SK-N-SH (cell line): ENCODE data around the gene CCNY. TPM values are rescaled to one million over a fixed set of nuclear protein-coding genes. Genes with fewer than 3 reads are reported as not detected.

Source experiments
- CTCF ChIA-PET: fragments of 300-600, 350-600 bp; formaldehyde crosslinking; extraction: SDS; loops from one replicate; lab custom pipeline; 2021; lab: Yijun Ruan, JAX
- POLR2A ChIA-PET: fragments of 350-600 bp; sonication (Branson Sonifier 250); formaldehyde crosslinking; extraction: SDS; loops from one replicate; lab custom pipeline; 2020; ENCODE audit warnings: antibody characterized with exemption, inconsistent platforms; lab: Yijun Ruan, JAX
- DNase-seq: peaks from one replicate; pipeline ENCODE4 v3.0.0; 2012
- H2AFZ ChIP-seq: fragments of 200-600 bp; sonication (generic); 2 replicates; pipeline ENCODE4 v1.8.1; 2016; ENCODE audit warnings: antibody characterized with exemption, mild to moderate bottlenecking, low read depth
- H3F3A ChIP-seq: fragments of 200-600 bp; sonication (generic); replicated peaks from 2 replicates; pipeline ENCODE3; 2016; ENCODE audit warnings: antibody characterized with exemption, mild to moderate bottlenecking; ENCODE audit not compliant: insufficient read depth
- H3K27ac ChIP-seq, 2 experiments: fragments of 200-500 bp in 1 of 2; fragments of 200-600 bp in 1 of 2; sonication (Bioruptor generic) in 1 of 2; sonication (generic), shearing (Covaris generic) in 1 of 2; 2 replicates each; pipeline versions ENCODE4 v1.5.1 to v1.6.1; 2014 to 2016; ENCODE audit warnings: low read depth in 2 of 2, inconsistent platforms in 1 of 2, low read length in 1 of 2, mild to moderate bottlenecking in 1 of 2, mixed read lengths in 1 of 2
- H3K27me3 ChIP-seq: fragments of 200-600 bp; sonication (generic), shearing (Covaris generic); 2 replicates; pipeline ENCODE4 v1.6.1; 2016; ENCODE audit warnings: mixed run types; ENCODE audit not compliant: insufficient read depth
- H3K36me3 ChIP-seq, 2 experiments: fragments of 200-500 bp in 1 of 2; fragments of 200-600 bp in 1 of 2; sonication (Bioruptor generic) in 1 of 2; sonication (generic) in 1 of 2; replicated peaks in 1 of 2; 2 replicates each; pipeline versions ENCODE3 to v1.5.1; 2014 to 2016; ENCODE audit warnings: low read length in 1 of 2, mild to moderate bottlenecking in 1 of 2; ENCODE audit not compliant: insufficient read depth in 2 of 2, control insufficient read depth in 1 of 2
- H3K4me1 ChIP-seq, 2 experiments: fragments of 200-500 bp in 1 of 2; fragments of 200-600 bp in 1 of 2; sonication (Bioruptor generic) in 1 of 2; sonication (generic), shearing (Covaris generic) in 1 of 2; 2 replicates each; pipeline versions ENCODE4 v1.5.1 to v1.6.1; 2014 to 2016; ENCODE audit warnings: low read depth in 1 of 2, low read length in 1 of 2, mixed run types in 1 of 2; ENCODE audit not compliant: insufficient read depth in 2 of 2, control insufficient read depth in 1 of 2
- H3K4me2 ChIP-seq: fragments of 200-600 bp; sonication (generic), shearing (Covaris generic); 2 replicates; pipeline ENCODE4 v1.6.1; 2017; ENCODE audit warnings: mixed run types
- H3K4me3 ChIP-seq, 2 experiments: fragments of 200-500 bp in 1 of 2; fragments of 200-600 bp in 1 of 2; sonication (Bioruptor generic) in 1 of 2; sonication (generic), shearing (Covaris generic) in 1 of 2; 2 replicates each; pipeline versions ENCODE4 v1.5.1 to v1.8.1; 2014 to 2016; ENCODE audit warnings: low read depth in 2 of 2, inconsistent platforms in 1 of 2, low read length in 1 of 2, mild to moderate bottlenecking in 1 of 2, mixed read lengths in 1 of 2, moderate library complexity in 1 of 2
- H3K79me2 ChIP-seq: fragments of 200-600 bp; sonication (generic); 2 replicates; pipeline ENCODE4 v1.8.1; 2017; ENCODE audit warnings: mild to moderate bottlenecking; ENCODE audit not compliant: insufficient read depth
- H3K9ac ChIP-seq: fragments of 200-600 bp; sonication (generic); 2 replicates; pipeline ENCODE4 v1.6.1; 2017; ENCODE audit warnings: mixed run types
- H3K9me2 ChIP-seq: fragments of 200-600 bp; sonication (generic); 2 replicates; pipeline ENCODE4 v1.6.1; 2017; ENCODE audit warnings: mixed run types
- H3K9me3 ChIP-seq: fragments of 200-600 bp; sonication (generic); 2 replicates; pipeline ENCODE4 v1.6.1; 2017; ENCODE audit warnings: mixed run types, mild to moderate bottlenecking, moderate library complexity
- H4K20me1 ChIP-seq: fragments of 200-600 bp; sonication (generic); 2 replicates; pipeline ENCODE4 v1.6.1; 2017; ENCODE audit warnings: mild to moderate bottlenecking, mixed run types; ENCODE audit not compliant: insufficient read depth
- CHD2 ChIP-seq: fragments of 150-350 bp; IDR thresholded peaks from 2 replicates; pipeline ENCODE4 v1.6.1; 2018; ENCODE audit warnings: low read length; ENCODE audit not compliant: partially characterized antibody
- EP300 ChIP-seq, 2 experiments: IDR thresholded peaks; 2 replicates each; pipeline versions ENCODE4 v1.4.0 to v1.6.1; 2012; ENCODE audit warnings: borderline replicate concordance in 1 of 2, low read depth in 1 of 2, low read length in 1 of 2
- FOXJ3 ChIP-seq: sonication (generic); formaldehyde crosslinking; IDR thresholded peaks from 2 replicates; pipeline ENCODE4 v1.5.1; 2020; ENCODE audit warnings: mild to moderate bottlenecking, missing genetic modification reagents
- FOXM1 ChIP-seq: IDR thresholded peaks from 2 replicates; pipeline ENCODE4 v1.4.0; 2012; ENCODE audit warnings: low read depth, mild to moderate bottlenecking
- GATA2 ChIP-seq: sonication (generic); formaldehyde crosslinking; IDR thresholded peaks from 2 replicates; pipeline ENCODE4 v1.5.0; 2020; ENCODE audit warnings: mild to moderate bottlenecking, missing genetic modification reagents
- IRF3 ChIP-seq: fragments of 150-350 bp; IDR thresholded peaks from 2 replicates; pipeline ENCODE4 v1.6.1; 2016; ENCODE audit warnings: mild to moderate bottlenecking, low read depth, low read length
- JUND ChIP-seq: IDR thresholded peaks from 2 replicates; pipeline ENCODE4 v1.4.0; 2012
- MEF2A ChIP-seq: IDR thresholded peaks from 2 replicates; pipeline ENCODE4 v1.4.0; 2012; ENCODE audit warnings: low read depth, borderline replicate concordance
- MXI1 ChIP-seq: IDR thresholded peaks from 2 replicates; pipeline ENCODE4 v1.6.1; 2012; ENCODE audit warnings: mild to moderate bottlenecking, low read depth, low read length, improper control_type of control experiment
- NFIC ChIP-seq: IDR thresholded peaks from 2 replicates; pipeline ENCODE4 v1.4.0; 2012; ENCODE audit warnings: borderline replicate concordance
- NRF1 ChIP-seq: IDR thresholded peaks from 2 replicates; pipeline ENCODE4 v1.6.1; 2012; ENCODE audit warnings: low read depth, mild to moderate bottlenecking, low read length
- RAD21 ChIP-seq: IDR thresholded peaks from 2 replicates; pipeline ENCODE4 v1.6.1; 2012; ENCODE audit warnings: mild to moderate bottlenecking, low read length
- RCOR1 ChIP-seq: fragments of 150-350 bp; IDR thresholded peaks from 2 replicates; pipeline ENCODE4 v1.6.1; 2017; ENCODE audit warnings: antibody characterized with exemption, low read length
- REST ChIP-seq: IDR thresholded peaks from 2 replicates; pipeline ENCODE4 v1.6.1; 2012; ENCODE audit warnings: mild to moderate bottlenecking, low read depth, low read length, moderate library complexity
- RFX5 ChIP-seq: IDR thresholded peaks from 2 replicates; pipeline ENCODE4 v1.6.1; 2012; ENCODE audit warnings: mild to moderate bottlenecking, improper control_type of control experiment, low read length
- RXRA ChIP-seq: IDR thresholded peaks from 2 replicates; pipeline ENCODE4 v1.4.0; 2012; ENCODE audit warnings: low read depth, mild to moderate bottlenecking, borderline replicate concordance
- SMC3 ChIP-seq: IDR thresholded peaks from 2 replicates; pipeline ENCODE4 v1.6.1; 2012; ENCODE audit warnings: low read depth, low read length, improper control_type of control experiment
- TCF12 ChIP-seq: IDR thresholded peaks from 2 replicates; pipeline ENCODE4 v1.4.0; 2012
- TEAD4 ChIP-seq: IDR thresholded peaks from 2 replicates; pipeline ENCODE4 v1.4.0; 2012; ENCODE audit warnings: mild to moderate bottlenecking, borderline replicate concordance; ENCODE audit not compliant: insufficient read depth
- USF1 ChIP-seq: IDR thresholded peaks from 2 replicates; pipeline ENCODE4 v1.4.0; 2012; ENCODE audit warnings: low read depth, borderline replicate concordance
- YY1 ChIP-seq: IDR thresholded peaks from 2 replicates; pipeline ENCODE4 v1.4.0; 2012; ENCODE audit warnings: low read depth, mild to moderate bottlenecking
- WGBS: methylation state at CpG from one replicate; pipeline ENCODE4 v1.1.6; 2017; ENCODE audit warnings: low lambda C conversion rate; 5-methylcytosine and 5-hydroxymethylcytosine counted together
- polyA plus RNA-seq, 3 experiments: library from polyadenylated mRNA; depleted of rRNA; stranded (reverse); fragments of >200 nt; gene quantifications; 2 replicates each; pipeline ENCODE4 v1.2.3, GENCODE V29; 2012
- TF ChIP-seq, protein P1 (sequence below): IDR thresholded peaks from 2 replicates; pipeline ENCODE4; 2012
- TF ChIP-seq, protein P2 (sequence below): fragments of 200-600 bp; sonication (generic); IDR thresholded peaks from 2 replicates; pipeline ENCODE4 v1.6.1; 2017; ENCODE audit warnings: antibody characterized with exemption, mild to moderate bottlenecking, moderate library complexity

The CCNY gene
- polyA plus RNA-seq, 1 of the 3 experiments (the other 2 are of a cell fraction) = 29.4 TPM

DNA sequence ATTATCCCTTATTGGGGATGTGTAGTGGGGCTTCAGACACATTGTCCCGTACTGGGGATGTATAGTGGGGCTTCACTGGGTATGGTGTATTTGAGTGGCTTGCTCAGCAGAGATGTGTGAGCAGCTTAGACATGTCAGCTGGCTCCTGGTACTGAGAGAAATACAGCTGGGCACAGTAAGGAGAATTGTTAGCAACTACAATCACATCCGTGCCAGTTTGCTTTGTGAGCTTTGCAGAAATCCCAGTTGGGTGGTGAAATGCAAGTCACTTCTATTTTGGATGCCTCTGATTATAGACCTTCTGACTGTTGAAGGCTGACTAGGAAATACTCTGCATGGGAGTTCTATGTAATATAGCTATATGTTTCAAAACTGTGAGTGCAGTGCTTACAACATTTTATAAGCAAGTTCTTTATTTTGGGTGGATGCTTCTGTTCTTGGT is 10.8 kb downstream of the CCNY start (continued):
- no peak for TF ChIP-seq REST
- no peak for TF ChIP-seq EP300 (IDR thresholded peaks at IDR 0.05; ENCODE audit: borderline replicate concordance in 1 of 2, low read depth in 1 of 2, low read length in 1 of 2)
- TF ChIP-seq TEAD4 = no peak
- no peak for TF ChIP-seq TCF12
- TF ChIP-seq RFX5 = no peak
- TF ChIP-seq RCOR1 = no peak
- TF ChIP-seq, all 33 proteins: peak for 0

- DNase-seq = no peak
- 89% methylated on average over 9 of the region's 13 CpGs for WGBS
- no peak overlapping the region for H2AFZ ChIP-seq
- H3K9ac ChIP-seq = no peak overlapping the region
- no peak overlapping the region; a peak in 1 of 4 replicates for H3K27ac ChIP-seq
- no peak overlapping the region for H3K4me2 ChIP-seq
- no peaks in the 10 kb centered on the region for H3K27me3 ChIP-seq
- H4K20me1 ChIP-seq = peaks cover 97% of the 10 kb centered on the region
- H3K9me2 ChIP-seq = no peaks in the 10 kb centered on the region
- H3K4me1 ChIP-seq = peaks cover 14 to 28% of the 10 kb centered on the region in 2 experiments; a peak in 3 of 4 replicates
- no peaks in the 10 kb centered on the region for H3F3A ChIP-seq
- no peak overlapping the region for H3K4me3 ChIP-seq
- no peaks in the 10 kb centered on the region for H3K9me3 ChIP-seq
- no peak for TF ChIP-seq FOXJ3 (CRISPR knock-in tag)
- TF ChIP-seq MXI1 = no peak
- no peak for TF ChIP-seq RFX5
- TF ChIP-seq, protein P1, sequence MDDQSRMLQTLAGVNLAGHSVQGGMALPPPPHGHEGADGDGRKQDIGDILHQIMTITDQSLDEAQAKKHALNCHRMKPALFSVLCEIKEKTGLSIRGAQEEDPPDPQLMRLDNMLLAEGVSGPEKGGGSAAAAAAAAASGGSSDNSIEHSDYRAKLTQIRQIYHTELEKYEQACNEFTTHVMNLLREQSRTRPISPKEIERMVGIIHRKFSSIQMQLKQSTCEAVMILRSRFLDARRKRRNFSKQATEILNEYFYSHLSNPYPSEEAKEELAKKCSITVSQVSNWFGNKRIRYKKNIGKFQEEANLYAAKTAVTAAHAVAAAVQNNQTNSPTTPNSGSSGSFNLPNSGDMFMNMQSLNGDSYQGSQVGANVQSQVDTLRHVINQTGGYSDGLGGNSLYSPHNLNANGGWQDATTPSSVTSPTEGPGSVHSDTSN = no peak
- no peak for TF ChIP-seq MEF2A
- TF ChIP-seq EP300 (IDR thresholded peaks at IDR 0.05; ENCODE audit: borderline replicate concordance in 1 of 2, low read depth in 1 of 2, low read length in 1 of 2) = no peak
- no peak for TF ChIP-seq USF1
- TF ChIP-seq RXRA = no peak
- TF ChIP-seq RAD21 = no peak
- TF ChIP-seq, protein P2, sequence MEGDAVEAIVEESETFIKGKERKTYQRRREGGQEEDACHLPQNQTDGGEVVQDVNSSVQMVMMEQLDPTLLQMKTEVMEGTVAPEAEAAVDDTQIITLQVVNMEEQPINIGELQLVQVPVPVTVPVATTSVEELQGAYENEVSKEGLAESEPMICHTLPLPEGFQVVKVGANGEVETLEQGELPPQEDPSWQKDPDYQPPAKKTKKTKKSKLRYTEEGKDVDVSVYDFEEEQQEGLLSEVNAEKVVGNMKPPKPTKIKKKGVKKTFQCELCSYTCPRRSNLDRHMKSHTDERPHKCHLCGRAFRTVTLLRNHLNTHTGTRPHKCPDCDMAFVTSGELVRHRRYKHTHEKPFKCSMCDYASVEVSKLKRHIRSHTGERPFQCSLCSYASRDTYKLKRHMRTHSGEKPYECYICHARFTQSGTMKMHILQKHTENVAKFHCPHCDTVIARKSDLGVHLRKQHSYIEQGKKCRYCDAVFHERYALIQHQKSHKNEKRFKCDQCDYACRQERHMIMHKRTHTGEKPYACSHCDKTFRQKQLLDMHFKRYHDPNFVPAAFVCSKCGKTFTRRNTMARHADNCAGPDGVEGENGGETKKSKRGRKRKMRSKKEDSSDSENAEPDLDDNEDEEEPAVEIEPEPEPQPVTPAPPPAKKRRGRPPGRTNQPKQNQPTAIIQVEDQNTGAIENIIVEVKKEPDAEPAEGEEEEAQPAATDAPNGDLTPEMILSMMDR = no peak
- TF ChIP-seq NFIC = no peak
- no peak for TF ChIP-seq NRF1
- TF ChIP-seq YY1 = no peak
- no peak for TF ChIP-seq FOXM1
- TF ChIP-seq JUND = no peak
- no peak for TF ChIP-seq SMC3
- TF ChIP-seq GATA2 = no peak
- no peak for TF ChIP-seq CHD2
- TF ChIP-seq IRF3 = no peak
- ChIA-PET POLR2A (no interaction called here), CTCF (no interaction called here)
- H3K79me2 ChIP-seq = peaks cover 100% of the 10 kb centered on the region
- no peaks in the 10 kb centered on the region for H3K36me3 ChIP-seq
Observed at GRCh38 chr10:35347899-35348608, 11.7 kb downstream of the CCNY start.
